BLaER1 (cell line): ENCODE results near the gene ANKRD17.

Experiments used
- H3K27ac ChIP-seq: shearing (Covaris generic); formaldehyde crosslinking; 2 replicates; pipeline ENCODE4 v1.8.1; 2022
- H3K27me3 ChIP-seq: shearing (Covaris generic); formaldehyde crosslinking; 2 replicates; pipeline ENCODE4 v1.8.1; 2022
- H3K36me3 ChIP-seq: shearing (Covaris generic); formaldehyde crosslinking; 2 replicates; pipeline ENCODE4 v1.8.1; 2022
- H3K4me1 ChIP-seq: shearing (Covaris generic); formaldehyde crosslinking; 2 replicates; pipeline ENCODE4 v1.8.1; 2022
- H3K4me2 ChIP-seq: shearing (Covaris generic); formaldehyde crosslinking; 2 replicates; pipeline ENCODE4 v1.8.1; 2022
- H3K4me3 ChIP-seq: shearing (Covaris generic); formaldehyde crosslinking; 2 replicates; pipeline ENCODE4 v1.8.1; 2022
- H3K9ac ChIP-seq: shearing (Covaris generic); formaldehyde crosslinking; 2 replicates; pipeline ENCODE4 v1.8.1; 2022
- H3K9me3 ChIP-seq: shearing (Covaris generic); formaldehyde crosslinking; 2 replicates; pipeline ENCODE4 v1.8.1; 2022
- H4K20me1 ChIP-seq: shearing (Covaris generic); formaldehyde crosslinking; 2 replicates; pipeline ENCODE4 v1.8.1; 2022
- Cebpa-rat ChIP-seq: shearing (Covaris generic); IDR thresholded peaks from 2 replicates; pipeline ENCODE4 v1.8.1; 2022

The ANKRD17 gene

DNA sequence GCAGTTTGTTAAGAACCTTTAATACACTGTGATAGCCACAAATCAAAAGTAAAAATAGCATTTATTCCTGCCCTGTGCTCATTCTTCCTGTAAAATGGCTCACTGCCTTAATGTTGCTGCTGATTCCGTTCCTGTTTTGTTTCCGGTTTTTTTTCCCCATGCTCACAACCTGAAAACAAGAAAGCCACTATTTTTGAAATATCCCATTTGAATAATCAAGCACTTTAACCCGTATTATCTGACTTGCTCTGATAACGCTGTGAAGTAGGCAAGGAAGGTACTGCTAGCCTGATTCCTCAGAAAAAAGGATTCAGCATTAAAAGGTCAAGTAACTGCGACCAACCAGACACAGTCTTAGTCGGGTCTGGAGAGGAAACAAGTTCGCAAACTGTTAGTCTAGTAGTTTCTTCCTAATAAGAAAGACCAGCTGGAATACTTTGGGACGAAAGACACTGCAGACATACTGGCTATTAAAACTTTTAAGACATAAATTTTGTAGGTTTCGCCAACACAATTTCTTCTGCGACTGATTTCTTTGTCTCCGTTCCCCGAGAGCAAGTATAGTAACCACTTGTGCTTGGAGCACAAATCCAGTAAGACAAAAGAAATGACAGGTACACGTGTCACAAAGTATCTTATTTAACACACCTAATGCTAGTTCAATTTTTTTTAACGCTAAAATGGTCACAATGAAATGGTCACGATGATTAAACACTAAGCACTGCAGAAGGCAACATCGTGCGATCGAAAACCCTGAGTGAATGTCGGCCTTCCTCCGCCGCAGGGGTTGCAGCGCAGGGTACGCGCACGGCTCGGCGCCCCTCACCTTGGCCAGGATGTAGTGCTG, 189.9 kb downstream of the ANKRD17 start:
- H3K27me3 ChIP-seq: no peaks in the 10 kb centered on the region
- peaks cover 15% of the 10 kb centered on the region for H3K36me3 ChIP-seq
- H3K4me3 ChIP-seq: peak overlapping the region; percentile 74
- no peaks in the 10 kb centered on the region for H3K9me3 ChIP-seq
- TF ChIP-seq Cebpa-rat: no peak
- peaks cover 16% of the 10 kb centered on the region for H3K4me1 ChIP-seq
- H3K4me2 ChIP-seq: peak overlapping the region; percentile 80
- H3K27ac ChIP-seq: peak overlapping the region; percentile 91
- H4K20me1 ChIP-seq: no peaks in the 10 kb centered on the region
- H3K9ac ChIP-seq: peak overlapping the region; percentile 88

- Histone ChIP-seq H3K9me3 (no peaks in the 10 kb centered on the region), H3K27me3 (no peaks in the 10 kb centered on the region), H3K9ac (peak overlapping the region; percentile 88), H3K4me2 (peak overlapping the region; percentile 80), H3K4me3 (peak overlapping the region; percentile 74), H4K20me1 (no peaks in the 10 kb centered on the region), H3K27ac (peak overlapping the region; percentile 91), H3K36me3 (peaks cover 22% of the 10 kb centered on the region), H3K4me1 (peaks cover 16% of the 10 kb centered on the region)
- no peak for TF ChIP-seq Cebpa-rat
These were observed 190.6 kb downstream of the ANKRD17 start for GRCh38 chr4:73067971-73068394.

- H3K27me3 ChIP-seq: no peaks in the 10 kb centered on the region
- no peak overlapping the region for H3K9ac ChIP-seq
- peaks cover 32% of the 10 kb centered on the region for H3K36me3 ChIP-seq
- TF ChIP-seq Cebpa-rat: no peak
- H3K9me3 ChIP-seq: no peaks in the 10 kb centered on the region
- H3K4me1 ChIP-seq: peaks cover 16% of the 10 kb centered on the region
- no peaks in the 10 kb centered on the region for H4K20me1 ChIP-seq
- no peak overlapping the region for H3K4me3 ChIP-seq
- H3K4me2 ChIP-seq: peak overlapping the region; percentile 80
- no peak overlapping the region for H3K27ac ChIP-seq
These were observed 191.7 kb downstream of the ANKRD17 start for GRCh38 chr4:73066928-73067327.

- H3K4me1 ChIP-seq: peaks cover 16% of the 10 kb centered on the region
- no peaks in the 10 kb centered on the region for H3K27me3 ChIP-seq
- no peak for TF ChIP-seq Cebpa-rat
- no peak overlapping the region for H3K4me3 ChIP-seq
- no peak overlapping the region for H3K9ac ChIP-seq
- peaks cover 37% of the 10 kb centered on the region for H3K36me3 ChIP-seq
- no peak overlapping the region for H3K27ac ChIP-seq
- no peaks in the 10 kb centered on the region for H4K20me1 ChIP-seq
- H3K9me3 ChIP-seq: no peaks in the 10 kb centered on the region
- no peak overlapping the region for H3K4me2 ChIP-seq
These were observed 192.2 kb downstream of the ANKRD17 start for GRCh38 chr4:73066445-73066844.

GRCh38 chr4:73064536-73064935, 194.1 kb downstream of the ANKRD17 start:
- Histone ChIP-seq H3K9me3 (no peaks in the 10 kb centered on the region), H3K27me3 (no peaks in the 10 kb centered on the region), H3K9ac (no peak overlapping the region), H3K4me1 (peaks cover 9% of the 10 kb centered on the region), H3K36me3 (peaks cover 56% of the 10 kb centered on the region), H4K20me1 (no peaks in the 10 kb centered on the region), H3K4me2 (no peak overlapping the region), H3K4me3 (no peak overlapping the region), H3K27ac (no peak overlapping the region)
- TF ChIP-seq Cebpa-rat: no peak

- Histone ChIP-seq H3K9me3 (no peaks in the 10 kb centered on the region), H3K4me2 (no peak overlapping the region), H3K27me3 (no peaks in the 10 kb centered on the region), H3K4me3 (no peak overlapping the region), H3K27ac (no peak overlapping the region), H3K36me3 (peaks cover 71% of the 10 kb centered on the region), H3K4me1 (no peaks in the 10 kb centered on the region), H3K9ac (no peak overlapping the region), H4K20me1 (no peaks in the 10 kb centered on the region)
- no peak for TF ChIP-seq Cebpa-rat
These were observed 203.2 kb downstream of the ANKRD17 start for GRCh38 chr4:73055241-73055897.

- no peak overlapping the region for H3K4me2 ChIP-seq
- no peaks in the 10 kb centered on the region for H3K27me3 ChIP-seq
- no peak for TF ChIP-seq Cebpa-rat
- no peaks in the 10 kb centered on the region for H3K4me1 ChIP-seq
- H3K9ac ChIP-seq: no peak overlapping the region
- H3K4me3 ChIP-seq: no peak overlapping the region
- H3K27ac ChIP-seq: no peak overlapping the region
- peaks cover 58% of the 10 kb centered on the region for H3K36me3 ChIP-seq
- H3K9me3 ChIP-seq: no peaks in the 10 kb centered on the region
- no peaks in the 10 kb centered on the region for H4K20me1 ChIP-seq
These were observed 204.6 kb downstream of the ANKRD17 start for GRCh38 chr4:73053974-73054480.

- no peak for TF ChIP-seq Cebpa-rat
- no peak overlapping the region for H3K27ac ChIP-seq
- no peaks in the 10 kb centered on the region for H3K4me1 ChIP-seq
- no peaks in the 10 kb centered on the region for H4K20me1 ChIP-seq
- H3K9ac ChIP-seq: no peak overlapping the region
- no peaks in the 10 kb centered on the region for H3K9me3 ChIP-seq
- H3K4me2 ChIP-seq: no peak overlapping the region
- H3K36me3 ChIP-seq: peaks cover 48% of the 10 kb centered on the region
- H3K27me3 ChIP-seq: no peaks in the 10 kb centered on the region
- no peak overlapping the region for H3K4me3 ChIP-seq
These were observed 205.5 kb downstream of the ANKRD17 start for GRCh38 chr4:73053076-73053475.

DNA sequence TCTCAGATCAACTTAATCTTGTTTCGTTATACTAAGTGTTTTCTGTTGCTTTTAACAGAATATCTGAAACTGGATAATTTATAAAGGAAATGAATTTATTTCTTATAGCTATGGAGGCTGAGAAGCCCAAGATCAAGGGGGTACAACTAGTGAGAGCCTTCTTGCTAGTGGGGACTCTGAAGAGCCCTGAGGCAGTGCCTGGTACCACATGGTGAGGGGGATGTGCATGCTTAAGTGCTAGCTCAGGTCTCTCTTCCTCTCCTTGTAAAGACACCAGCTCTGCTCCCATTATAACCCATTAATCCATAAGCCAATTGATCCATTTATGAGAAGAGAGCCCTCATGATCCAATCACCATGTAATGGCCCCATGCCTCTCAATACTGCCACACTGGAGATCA, 207.0 kb downstream of the ANKRD17 start:
- TF ChIP-seq Cebpa-rat: no peak
- H3K9me3 ChIP-seq: no peaks in the 10 kb centered on the region
- H3K9ac ChIP-seq: no peak overlapping the region
- no peak overlapping the region for H3K4me2 ChIP-seq
- peaks cover 34% of the 10 kb centered on the region for H3K36me3 ChIP-seq
- H3K4me1 ChIP-seq: no peaks in the 10 kb centered on the region
- H3K27ac ChIP-seq: no peak overlapping the region
- no peaks in the 10 kb centered on the region for H4K20me1 ChIP-seq
- H3K4me3 ChIP-seq: no peak overlapping the region
- H3K27me3 ChIP-seq: no peaks in the 10 kb centered on the region

DNA sequence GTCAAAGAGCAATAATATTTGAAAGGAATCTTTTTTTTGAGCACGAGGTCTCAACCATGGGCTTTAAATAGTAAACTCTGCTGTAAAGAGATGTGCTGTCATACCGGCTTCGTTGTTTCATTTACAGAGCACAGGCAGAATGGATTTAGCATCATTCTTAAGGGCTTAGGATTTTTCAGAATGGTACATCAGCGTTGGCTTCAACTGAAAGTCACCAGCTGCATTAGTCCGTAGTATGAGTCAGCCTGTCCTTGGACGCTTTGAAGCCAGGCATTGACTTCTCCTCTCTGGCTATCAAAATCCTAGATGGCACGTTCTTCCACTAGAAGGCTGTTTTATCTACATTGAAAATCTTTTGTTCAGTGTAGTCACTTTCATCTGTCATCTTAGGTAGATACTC, 212.7 kb downstream of the ANKRD17 start:
- no peak overlapping the region for H3K4me2 ChIP-seq
- H3K4me3 ChIP-seq: no peak overlapping the region
- no peak for TF ChIP-seq Cebpa-rat
- no peaks in the 10 kb centered on the region for H3K27me3 ChIP-seq
- H3K9me3 ChIP-seq: no peaks in the 10 kb centered on the region
- no peaks in the 10 kb centered on the region for H3K4me1 ChIP-seq
- no peaks in the 10 kb centered on the region for H4K20me1 ChIP-seq
- no peaks in the 10 kb centered on the region for H3K36me3 ChIP-seq
- no peak overlapping the region for H3K27ac ChIP-seq
- no peak overlapping the region for H3K9ac ChIP-seq
